Neural cell (in vitro differentiated cells): ENCODE data around the gene AP2B1. TPM values are rescaled to one million over a fixed set of nuclear protein-coding genes. Genes with fewer than 3 reads are reported as not detected.

ENCODE experiments used
- H2AFZ ChIP-seq: fragments of 200-600, 300-800 bp; sonication (generic), shearing (Covaris generic); 2 replicates; pipeline ENCODE4 v1.6.0; 2014; ENCODE audit warnings: low read depth, mild to moderate bottlenecking, antibody characterized with exemption, low read length, moderate library complexity
- H3F3A ChIP-seq: fragments of 200-600 bp; shearing (Covaris generic); 2 replicates; pipeline ENCODE4 v1.6.1; 2016; ENCODE audit warnings: mild to moderate bottlenecking, moderate library complexity, mixed read lengths, antibody characterized with exemption, low read length; ENCODE audit not compliant: insufficient read depth, poor library complexity, severe bottlenecking
- H3K27ac ChIP-seq: fragments of 200-600, 300-800 bp; sonication (generic), shearing (Covaris generic); 2 replicates; pipeline ENCODE4 v1.5.1; 2014; ENCODE audit warnings: mild to moderate bottlenecking, low read length, moderate library complexity
- H3K27me3 ChIP-seq: fragments of 300-800, 200-600 bp; sonication (generic), shearing (Covaris generic); 2 replicates; pipeline ENCODE4 v1.6.0; 2014; ENCODE audit warnings: mild to moderate bottlenecking, low read depth, low read length, moderate library complexity; ENCODE audit not compliant: insufficient read depth
- H3K36me3 ChIP-seq: fragments of 300-800, 200-600 bp; sonication (generic), shearing (Covaris generic); 2 replicates; pipeline ENCODE4 v1.5.1; 2014; ENCODE audit warnings: mild to moderate bottlenecking, antibody characterized with exemption, low read length, moderate library complexity; ENCODE audit not compliant: insufficient read depth
- H3K4me2 ChIP-seq: fragments of 300-800, 200-600 bp; sonication (generic), shearing (Covaris generic); 2 replicates; pipeline ENCODE4 v1.6.0; 2014; ENCODE audit warnings: mild to moderate bottlenecking, low read length
- H3K4me3 ChIP-seq: fragments of 300-800, 200-600 bp; sonication (generic), shearing (Covaris generic); 2 replicates; pipeline ENCODE4 v1.5.1; 2014; ENCODE audit warnings: mild to moderate bottlenecking, low read length, moderate library complexity
- H3K79me2 ChIP-seq: fragments of 200-600 bp; shearing (Covaris generic); replicated peaks from 2 replicates; pipeline ENCODE4 v1.6.0; 2014; ENCODE audit warnings: mild to moderate bottlenecking, low read length, moderate library complexity; ENCODE audit not compliant: insufficient read depth
- H3K9ac ChIP-seq: fragments of 300-800, 200-600 bp; sonication (generic), shearing (Covaris generic); 2 replicates; pipeline ENCODE4 v1.6.1; 2016; ENCODE audit warnings: mild to moderate bottlenecking, low read length, mixed read lengths
- H3K9me2 ChIP-seq: fragments of 200-600 bp; shearing (Covaris generic); 2 replicates; pipeline ENCODE4 v1.6.1; 2016; ENCODE audit warnings: mild to moderate bottlenecking, low read length, mixed read lengths; ENCODE audit not compliant: insufficient read depth
- H3K9me3 ChIP-seq: fragments of 200-600, 300-800 bp; sonication (generic), shearing (Covaris generic); 2 replicates; pipeline ENCODE4 v1.6.1; 2016; ENCODE audit warnings: mild to moderate bottlenecking, mixed run types, low read length, moderate library complexity, mixed read lengths
- H4K20me1 ChIP-seq: fragments of 200-600 bp; shearing (Covaris generic); 2 replicates; pipeline ENCODE4 v1.6.1; 2016; ENCODE audit warnings: mild to moderate bottlenecking, mixed run types; ENCODE audit not compliant: insufficient read depth
- CTCF ChIP-seq: fragments of 450-650 bp; IDR thresholded peaks from 2 replicates; pipeline ENCODE4 v1.5.1; 2014; ENCODE audit warnings: antibody characterized with exemption, mild to moderate bottlenecking, moderate library complexity; ENCODE audit not compliant: poor library complexity, severe bottlenecking
- EP300 ChIP-seq: fragments of 450-650 bp; conservative IDR thresholded peaks from 2 replicates; pipeline ENCODE4 v1.6.1; 2014; ENCODE audit warnings: antibody characterized with exemption, mild to moderate bottlenecking, moderate library complexity; ENCODE audit not compliant: poor library complexity, severe bottlenecking
- EZH2 ChIP-seq: fragments of 200-600, 300-800 bp; shearing (Covaris generic), sonication (generic); IDR thresholded peaks from 2 replicates; pipeline ENCODE4 v1.6.1; 2014; ENCODE audit warnings: antibody characterized with exemption, low read length, borderline replicate concordance, mild to moderate bottlenecking; ENCODE audit not compliant: insufficient read depth, poor library complexity, severe bottlenecking
- MXI1 ChIP-seq: fragments of 450-650 bp; conservative IDR thresholded peaks from 2 replicates; pipeline ENCODE4 v1.6.1; 2014; ENCODE audit warnings: antibody characterized with exemption, mild to moderate bottlenecking; ENCODE audit not compliant: poor library complexity, severe bottlenecking
- POLR2AphosphoS5 ChIP-seq: IDR thresholded peaks from 2 replicates; pipeline ENCODE4 v1.6.1; 2012
- RAD21 ChIP-seq: fragments of 450-650 bp; conservative IDR thresholded peaks from 2 replicates; pipeline ENCODE4 v1.6.1; 2014; ENCODE audit warnings: antibody characterized with exemption, mild to moderate bottlenecking, moderate library complexity
- SMC3 ChIP-seq: fragments of 450-650 bp; conservative IDR thresholded peaks from 2 replicates; pipeline ENCODE4 v1.6.1; 2014; ENCODE audit warnings: antibody characterized with exemption, mild to moderate bottlenecking, moderate library complexity; ENCODE audit not compliant: poor library complexity
- TAF1 ChIP-seq: IDR thresholded peaks from 2 replicates; pipeline ENCODE4 v1.6.1; 2012; ENCODE audit warnings: low read depth
- polyA plus RNA-seq: library from polyadenylated mRNA; depleted of rRNA; stranded (reverse); fragments of >200 nt; gene quantifications from 2 replicates; pipeline ENCODE4 v1.2.3, GENCODE V29; 2014
- TF ChIP-seq, protein P1 (sequence below): IDR thresholded peaks from 2 replicates; pipeline ENCODE4 v1.6.1; 2012; ENCODE audit warnings: borderline replicate concordance

The AP2B1 gene
- polyA plus RNA-seq, 1 donor from 2014 or later, result 59.5 TPM

GRCh38 chr17:35747540-35748017 is 160.5 kb downstream of the AP2B1 start:
- no peak overlapping the region for H2AFZ ChIP-seq
- no peak overlapping the region for H3K4me2 ChIP-seq
- no peaks in the 10 kb centered on the region for H4K20me1 ChIP-seq
- H3K9me3 ChIP-seq, result no peaks in the 10 kb centered on the region
- H3K36me3 ChIP-seq, result no peaks in the 10 kb centered on the region
- H3K9ac ChIP-seq, result no peak overlapping the region
- H3F3A ChIP-seq, result no peaks in the 10 kb centered on the region
- H3K27me3 ChIP-seq, result peaks cover 6% of the 10 kb centered on the region
- H3K27ac ChIP-seq, result no peak overlapping the region
- H3K79me2 ChIP-seq, result no peaks in the 10 kb centered on the region
- TF ChIP-seq TAF1 (no peak), EZH2 (no peak), SMC3 (peak; percentile 93), MXI1 (no peak), EP300 (no peak), CTCF (peak; percentile 95), RAD21 (peak; percentile 97)
- TF ChIP-seq, protein P1, sequence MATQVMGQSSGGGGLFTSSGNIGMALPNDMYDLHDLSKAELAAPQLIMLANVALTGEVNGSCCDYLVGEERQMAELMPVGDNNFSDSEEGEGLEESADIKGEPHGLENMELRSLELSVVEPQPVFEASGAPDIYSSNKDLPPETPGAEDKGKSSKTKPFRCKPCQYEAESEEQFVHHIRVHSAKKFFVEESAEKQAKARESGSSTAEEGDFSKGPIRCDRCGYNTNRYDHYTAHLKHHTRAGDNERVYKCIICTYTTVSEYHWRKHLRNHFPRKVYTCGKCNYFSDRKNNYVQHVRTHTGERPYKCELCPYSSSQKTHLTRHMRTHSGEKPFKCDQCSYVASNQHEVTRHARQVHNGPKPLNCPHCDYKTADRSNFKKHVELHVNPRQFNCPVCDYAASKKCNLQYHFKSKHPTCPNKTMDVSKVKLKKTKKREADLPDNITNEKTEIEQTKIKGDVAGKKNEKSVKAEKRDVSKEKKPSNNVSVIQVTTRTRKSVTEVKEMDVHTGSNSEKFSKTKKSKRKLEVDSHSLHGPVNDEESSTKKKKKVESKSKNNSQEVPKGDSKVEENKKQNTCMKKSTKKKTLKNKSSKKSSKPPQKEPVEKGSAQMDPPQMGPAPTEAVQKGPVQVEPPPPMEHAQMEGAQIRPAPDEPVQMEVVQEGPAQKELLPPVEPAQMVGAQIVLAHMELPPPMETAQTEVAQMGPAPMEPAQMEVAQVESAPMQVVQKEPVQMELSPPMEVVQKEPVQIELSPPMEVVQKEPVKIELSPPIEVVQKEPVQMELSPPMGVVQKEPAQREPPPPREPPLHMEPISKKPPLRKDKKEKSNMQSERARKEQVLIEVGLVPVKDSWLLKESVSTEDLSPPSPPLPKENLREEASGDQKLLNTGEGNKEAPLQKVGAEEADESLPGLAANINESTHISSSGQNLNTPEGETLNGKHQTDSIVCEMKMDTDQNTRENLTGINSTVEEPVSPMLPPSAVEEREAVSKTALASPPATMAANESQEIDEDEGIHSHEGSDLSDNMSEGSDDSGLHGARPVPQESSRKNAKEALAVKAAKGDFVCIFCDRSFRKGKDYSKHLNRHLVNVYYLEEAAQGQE, result no peak
- no peak overlapping the region for H3K4me3 ChIP-seq
- H3K9me2 ChIP-seq, result no peaks in the 10 kb centered on the region

DNA sequence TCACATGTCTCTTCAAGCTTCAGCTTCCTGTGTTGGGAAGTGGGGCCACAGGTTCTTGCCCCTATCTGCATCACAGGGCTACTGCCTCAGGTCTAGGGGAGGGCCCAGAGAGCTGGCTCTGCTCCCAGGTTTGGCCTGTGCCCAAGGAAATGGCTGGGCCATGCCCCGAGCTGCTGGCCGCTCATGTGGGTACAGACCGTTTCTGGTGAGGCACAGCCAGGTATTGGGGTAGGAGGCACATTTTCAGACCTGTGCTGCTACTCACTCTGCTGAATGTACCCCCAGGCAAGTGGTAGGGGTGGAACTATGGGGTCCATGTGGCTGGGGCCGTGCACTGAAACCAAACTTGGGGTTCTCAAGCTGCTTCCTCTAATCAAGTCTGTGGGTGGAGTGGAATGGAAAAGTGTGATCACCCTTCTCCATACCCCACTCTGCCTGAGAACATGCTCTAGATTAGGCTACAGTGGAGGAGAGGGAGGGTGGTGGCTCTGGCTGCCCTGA is 161.3 kb downstream of the AP2B1 start:
- TF ChIP-seq MXI1, result no peak
- TF ChIP-seq CTCF, result no peak
- no peak for TF ChIP-seq EZH2
- no peak for TF ChIP-seq POLR2AphosphoS5
- no peak for TF ChIP-seq EP300
- TF ChIP-seq TAF1, result no peak
- no peak for TF ChIP-seq RAD21
- no peak for TF ChIP-seq SMC3
- TF ChIP-seq, protein P1, result no peak
- Histone ChIP-seq H3K9me2 (no peaks in the 10 kb centered on the region), H4K20me1 (no peaks in the 10 kb centered on the region), H3K79me2 (no peaks in the 10 kb centered on the region), H3K27ac (no peak overlapping the region), H3K9ac (no peak overlapping the region), H3K4me3 (no peak overlapping the region), H3K4me2 (no peak overlapping the region), H3F3A (no peaks in the 10 kb centered on the region), H3K36me3 (no peaks in the 10 kb centered on the region), H2AFZ (no peak overlapping the region), H3K27me3 (peaks cover 6% of the 10 kb centered on the region), H3K9me3 (no peaks in the 10 kb centered on the region)
